ENCODE results near the gene EBF3.

Gene EBF3

DNA sequence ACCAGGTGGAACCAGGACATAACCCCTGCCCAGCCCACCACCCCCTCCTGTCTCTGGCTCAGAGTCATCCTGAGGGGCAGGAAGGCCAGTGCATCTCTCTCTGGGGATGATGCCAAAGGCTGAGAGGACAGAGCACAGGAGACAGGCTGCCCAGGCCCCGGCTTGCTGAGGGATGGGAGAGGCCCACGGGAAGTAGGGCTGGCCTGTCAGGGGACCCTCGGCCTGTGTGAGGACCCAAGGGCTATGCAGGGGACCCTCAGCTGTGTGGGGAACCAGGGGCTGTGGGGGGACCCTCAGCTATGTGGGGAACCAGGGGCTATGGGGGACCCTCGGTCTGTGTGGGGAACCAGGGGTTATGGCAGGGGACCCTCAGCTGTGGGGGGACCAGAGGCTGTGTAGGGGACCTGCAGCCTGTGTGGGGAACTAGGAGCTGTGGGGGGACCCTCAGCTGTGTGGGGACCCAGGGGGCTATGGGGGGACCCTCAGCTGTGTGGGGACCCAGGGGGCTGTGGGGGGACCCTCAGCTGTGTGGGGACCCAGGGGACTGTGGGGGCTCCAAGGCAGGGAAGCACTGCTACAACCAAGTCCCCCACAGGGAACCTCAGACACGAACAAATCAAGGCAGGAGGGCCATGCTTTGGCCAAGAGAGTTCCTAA, 27.7 kb downstream of the EBF3 start:
- H3K4me2 ChIP-seq (ENCODE audit: low read length, poor library complexity, severe bottlenecking): no peak overlapping the region
- no peaks in the 10 kb centered on the region for H3K79me1 ChIP-seq (replicated peaks; ENCODE audit: low read length, poor library complexity, severe bottlenecking)
- no peak overlapping the region for H3K14ac ChIP-seq (ENCODE audit: low read length in 2 of 2)
- DNase-seq: no peak
- H3K27ac ChIP-seq (ENCODE audit: low read length, poor library complexity, severe bottlenecking): no peak overlapping the region
- H4K91ac ChIP-seq (ENCODE audit: low read length): no peak overlapping the region
- H3K9ac ChIP-seq (ENCODE audit: low read length): no peak overlapping the region
- no peaks in the 10 kb centered on the region for H3K4me1 ChIP-seq (ENCODE audit: control insufficient read depth, insufficient read depth, low read depth, low read length)
- no peak overlapping the region for H2BK12ac ChIP-seq (ENCODE audit: low read length in 2 of 2)
- H3K27me3 ChIP-seq (ENCODE audit: control insufficient read depth in 1 of 2, insufficient read depth in 1 of 2, low read length in 2 of 2): no peaks in the 10 kb centered on the region
- H3K4me3 ChIP-seq (ENCODE audit: insufficient read depth in 1 of 2, low read depth in 1 of 2, low read length in 2 of 2): no peak overlapping the region
- H2BK120ac ChIP-seq (ENCODE audit: low read depth, low read length): no peak overlapping the region
- H3K9me3 ChIP-seq (ENCODE audit: control insufficient read depth, low read length): no peaks in the 10 kb centered on the region
- H3K4ac ChIP-seq (ENCODE audit: low read depth in 1 of 2, low read length in 2 of 2): no peak overlapping the region
- H2BK5ac ChIP-seq (ENCODE audit: low read depth, low read length, poor library complexity, severe bottlenecking): no peak overlapping the region
- H2BK15ac ChIP-seq (ENCODE audit: low read depth, poor library complexity, severe bottlenecking): no peak overlapping the region
- H2AK5ac ChIP-seq (ENCODE audit: low read length, severe bottlenecking): no peak overlapping the region
- no peak overlapping the region for H3K18ac ChIP-seq (ENCODE audit: low read depth in 1 of 2, low read length in 2 of 2)
- no peak overlapping the region for H4K8ac ChIP-seq (ENCODE audit: low read length)
- 85% methylated on average over 5 of the region's 5 CpGs for WGBS
- H2AFZ ChIP-seq (ENCODE audit: low read depth, low read length): no peak overlapping the region
- peaks cover 0 to 81% of the 10 kb centered on the region in 2 experiments for H3K36me3 ChIP-seq (ENCODE audit: control insufficient read depth in 1 of 2, insufficient read depth in 2 of 2, low read depth in 1 of 2, low read length in 2 of 2)
- no peak overlapping the region for H3K23ac ChIP-seq (ENCODE audit: low read length in 2 of 2)

DNA sequence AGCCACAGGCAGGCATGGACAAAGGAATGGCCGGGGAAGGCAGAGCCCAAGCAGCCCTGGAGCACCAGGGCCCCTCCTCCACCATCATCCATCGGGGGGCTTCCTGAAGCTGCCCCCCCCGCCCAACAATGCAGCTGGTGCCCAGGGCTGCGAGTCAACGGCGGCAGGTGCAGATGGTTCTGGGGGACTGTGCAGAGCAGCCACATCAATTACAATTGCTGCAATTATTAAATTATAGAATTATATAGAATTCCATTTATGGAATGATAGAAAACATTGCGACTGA, 28.3 kb downstream of the EBF3 start:
- H2BK120ac ChIP-seq (ENCODE audit: low read depth, low read length): no peak overlapping the region
- no peak overlapping the region for H4K91ac ChIP-seq (ENCODE audit: low read length)
- no peaks in the 10 kb centered on the region for H3K27me3 ChIP-seq (ENCODE audit: control insufficient read depth in 1 of 2, insufficient read depth in 1 of 2, low read length in 2 of 2)
- no peaks in the 10 kb centered on the region for H3K79me1 ChIP-seq (replicated peaks; ENCODE audit: low read length, poor library complexity, severe bottlenecking)
- H3K9ac ChIP-seq (ENCODE audit: low read length): no peak overlapping the region
- no peak overlapping the region for H3K4me3 ChIP-seq (ENCODE audit: insufficient read depth in 1 of 2, low read depth in 1 of 2, low read length in 2 of 2)
- no peak overlapping the region for H3K14ac ChIP-seq (ENCODE audit: low read length in 2 of 2)
- H3K9me3 ChIP-seq (ENCODE audit: control insufficient read depth, low read length): no peaks in the 10 kb centered on the region
- H3K18ac ChIP-seq (ENCODE audit: low read depth in 1 of 2, low read length in 2 of 2): no peak overlapping the region
- 100% methylated on average over 4 of the region's 7 CpGs for WGBS
- no peak overlapping the region for H3K4me2 ChIP-seq (ENCODE audit: low read length, poor library complexity, severe bottlenecking)
- no peak overlapping the region for H2BK12ac ChIP-seq (ENCODE audit: low read length in 2 of 2)
- no peak for DNase-seq
- H3K27ac ChIP-seq (ENCODE audit: low read length, poor library complexity, severe bottlenecking): no peak overlapping the region
- H3K23ac ChIP-seq (ENCODE audit: low read length in 2 of 2): no peak overlapping the region
- H4K8ac ChIP-seq (ENCODE audit: low read length): no peak overlapping the region
- H2BK5ac ChIP-seq (ENCODE audit: low read depth, low read length, poor library complexity, severe bottlenecking): no peak overlapping the region
- no peaks in the 10 kb centered on the region for H3K4me1 ChIP-seq (ENCODE audit: control insufficient read depth, insufficient read depth, low read depth, low read length)
- no peak overlapping the region for H2BK15ac ChIP-seq (ENCODE audit: low read depth, poor library complexity, severe bottlenecking)
- H2AFZ ChIP-seq (ENCODE audit: low read depth, low read length): no peak overlapping the region
- no peak overlapping the region for H3K4ac ChIP-seq (ENCODE audit: low read depth in 1 of 2, low read length in 2 of 2)
- no peak overlapping the region for H2AK5ac ChIP-seq (ENCODE audit: low read length, severe bottlenecking)
- peaks cover 0 to 79% of the 10 kb centered on the region in 2 experiments for H3K36me3 ChIP-seq (ENCODE audit: control insufficient read depth in 1 of 2, insufficient read depth in 2 of 2, low read depth in 1 of 2, low read length in 2 of 2)

DNA sequence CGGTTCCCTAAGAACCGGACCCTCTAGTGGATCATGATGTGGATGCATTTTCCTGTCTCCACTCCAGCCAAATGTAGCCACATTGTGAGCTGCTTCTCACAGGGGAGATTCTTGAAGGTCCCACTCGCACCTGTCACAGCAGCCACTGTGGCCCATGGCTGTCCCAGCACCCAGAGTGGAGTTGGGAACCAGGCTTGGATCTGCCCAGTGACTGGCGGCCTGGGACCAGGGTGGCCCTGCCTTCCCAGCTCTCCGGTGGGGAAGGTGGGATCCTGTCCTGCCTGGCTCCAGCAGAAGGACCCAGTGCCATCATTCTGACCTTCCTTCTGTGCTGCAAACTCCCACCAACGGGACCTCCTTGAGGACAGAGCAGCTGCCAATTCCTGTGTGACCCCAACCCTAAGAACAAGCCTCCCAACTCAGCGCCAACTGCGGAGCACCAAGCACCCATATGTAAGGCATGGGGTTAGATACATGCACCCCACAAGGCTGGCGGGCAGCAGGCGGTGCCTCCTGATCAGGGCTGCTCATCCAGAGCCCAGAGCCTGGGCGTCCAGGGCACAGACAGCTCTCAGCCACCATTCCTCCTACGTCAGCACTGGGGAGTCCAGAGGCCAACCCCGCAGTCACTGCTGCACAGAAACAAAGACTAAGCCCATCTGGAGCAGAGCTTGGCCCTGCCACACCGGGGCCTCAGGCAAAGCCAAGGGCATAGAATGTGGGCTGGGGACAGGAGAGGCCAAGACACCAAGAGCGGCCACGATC, 28.8 kb downstream of the EBF3 start:
- Histone ChIP-seq H3K18ac (ENCODE audit: low read depth in 1 of 2, low read length in 2 of 2) (no peak overlapping the region), H2BK120ac (ENCODE audit: low read depth, low read length) (no peak overlapping the region), H3K79me1 (replicated peaks; ENCODE audit: low read length, poor library complexity, severe bottlenecking) (no peaks in the 10 kb centered on the region), H3K14ac (ENCODE audit: low read length in 2 of 2) (no peak overlapping the region), H4K8ac (ENCODE audit: low read length) (no peak overlapping the region), H2BK5ac (ENCODE audit: low read depth, low read length, poor library complexity, severe bottlenecking) (no peak overlapping the region), H3K4me2 (ENCODE audit: low read length, poor library complexity, severe bottlenecking) (no peak overlapping the region), H2BK15ac (ENCODE audit: low read depth, poor library complexity, severe bottlenecking) (no peak overlapping the region), H3K27me3 (ENCODE audit: control insufficient read depth in 1 of 2, insufficient read depth in 1 of 2, low read length in 2 of 2) (no peaks in the 10 kb centered on the region), H2AK5ac (ENCODE audit: low read length, severe bottlenecking) (no peak overlapping the region), H3K27ac (ENCODE audit: low read length, poor library complexity, severe bottlenecking) (no peak overlapping the region), H3K9ac (ENCODE audit: low read length) (no peak overlapping the region), H2AFZ (ENCODE audit: low read depth, low read length) (no peak overlapping the region), H3K4me1 (ENCODE audit: control insufficient read depth, insufficient read depth, low read depth, low read length) (no peaks in the 10 kb centered on the region), H3K4me3 (ENCODE audit: insufficient read depth in 1 of 2, low read depth in 1 of 2, low read length in 2 of 2) (no peak overlapping the region), H3K4ac (ENCODE audit: low read depth in 1 of 2, low read length in 2 of 2) (no peak overlapping the region), H3K9me3 (ENCODE audit: control insufficient read depth, low read length) (no peaks in the 10 kb centered on the region), H3K23ac (ENCODE audit: low read length in 2 of 2) (no peak overlapping the region), H2BK12ac (ENCODE audit: low read length in 2 of 2) (no peak overlapping the region), H4K91ac (ENCODE audit: low read length) (no peak overlapping the region), H3K36me3 (ENCODE audit: control insufficient read depth in 1 of 2, insufficient read depth in 2 of 2, low read depth in 1 of 2, low read length in 2 of 2) (peaks cover 0 to 74% of the 10 kb centered on the region in 2 experiments)
- 95% methylated on average over 16 of the region's 16 CpGs for WGBS
- DNase-seq: no peak

DNA sequence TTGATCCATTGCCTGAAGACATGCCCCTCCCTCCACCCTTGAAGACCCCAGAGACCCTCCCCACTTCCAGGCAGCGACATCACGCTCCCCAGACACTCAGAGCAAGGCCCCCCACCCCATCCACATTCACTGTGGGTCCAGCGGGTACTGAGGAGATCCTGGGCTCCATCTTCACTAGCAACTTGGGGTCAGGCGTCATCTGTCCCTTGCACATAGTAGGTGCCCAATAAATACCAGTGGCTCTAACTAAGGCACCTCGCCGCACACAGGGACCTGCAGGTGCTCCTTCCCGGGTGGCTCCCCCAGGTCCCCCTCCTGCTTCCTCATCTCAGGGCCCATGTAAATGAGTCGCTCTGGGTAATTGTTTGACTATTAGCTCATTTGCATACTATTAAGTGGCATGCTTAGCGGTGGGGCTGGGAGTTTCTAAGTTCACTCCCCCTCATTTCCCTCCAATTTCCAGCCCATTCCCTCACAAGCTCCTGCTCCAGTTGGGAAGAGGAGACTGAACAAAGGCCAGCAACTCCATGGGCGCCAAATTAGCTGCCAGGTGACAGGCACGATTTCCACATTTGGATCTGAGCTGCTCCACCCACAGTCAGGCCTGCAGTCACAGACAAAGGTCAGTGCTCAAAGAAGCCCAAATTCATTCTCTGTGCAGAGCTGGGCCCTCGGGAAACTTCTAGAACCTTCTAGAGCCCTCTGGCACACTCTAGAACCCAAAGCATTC, 29.7 kb downstream of the EBF3 start:
- H2BK15ac ChIP-seq (ENCODE audit: low read depth, poor library complexity, severe bottlenecking): no peak overlapping the region
- H2AK5ac ChIP-seq (ENCODE audit: low read length, severe bottlenecking): no peak overlapping the region
- H3K4ac ChIP-seq (ENCODE audit: low read depth in 1 of 2, low read length in 2 of 2): no peak overlapping the region
- H3K14ac ChIP-seq (ENCODE audit: low read length in 2 of 2): no peak overlapping the region
- no peak overlapping the region for H2BK5ac ChIP-seq (ENCODE audit: low read depth, low read length, poor library complexity, severe bottlenecking)
- H3K18ac ChIP-seq (ENCODE audit: low read depth in 1 of 2, low read length in 2 of 2): no peak overlapping the region
- no peak overlapping the region for H3K4me3 ChIP-seq (ENCODE audit: insufficient read depth in 1 of 2, low read depth in 1 of 2, low read length in 2 of 2)
- DNase-seq: no peak
- H3K9me3 ChIP-seq (ENCODE audit: control insufficient read depth, low read length): no peaks in the 10 kb centered on the region
- 90% methylated on average over 9 of the region's 12 CpGs for WGBS
- no peak overlapping the region for H3K4me2 ChIP-seq (ENCODE audit: low read length, poor library complexity, severe bottlenecking)
- H2BK12ac ChIP-seq (ENCODE audit: low read length in 2 of 2): no peak overlapping the region
- H2BK120ac ChIP-seq (ENCODE audit: low read depth, low read length): no peak overlapping the region
- no peaks in the 10 kb centered on the region for H3K79me1 ChIP-seq (replicated peaks; ENCODE audit: low read length, poor library complexity, severe bottlenecking)
- no peak overlapping the region for H3K9ac ChIP-seq (ENCODE audit: low read length)
- H4K91ac ChIP-seq (ENCODE audit: low read length): no peak overlapping the region
- peaks cover 0 to 70% of the 10 kb centered on the region in 2 experiments for H3K36me3 ChIP-seq (ENCODE audit: control insufficient read depth in 1 of 2, insufficient read depth in 2 of 2, low read depth in 1 of 2, low read length in 2 of 2)
- no peak overlapping the region for H4K8ac ChIP-seq (ENCODE audit: low read length)
- H3K27ac ChIP-seq (ENCODE audit: low read length, poor library complexity, severe bottlenecking): no peak overlapping the region
- no peaks in the 10 kb centered on the region for H3K4me1 ChIP-seq (ENCODE audit: control insufficient read depth, insufficient read depth, low read depth, low read length)
- no peaks in the 10 kb centered on the region for H3K27me3 ChIP-seq (ENCODE audit: control insufficient read depth in 1 of 2, insufficient read depth in 1 of 2, low read length in 2 of 2)
- no peak overlapping the region for H3K23ac ChIP-seq (ENCODE audit: low read length in 2 of 2)
- H2AFZ ChIP-seq (ENCODE audit: low read depth, low read length): no peak overlapping the region
